NCI-H187 (cell line): ENCODE measurements around the gene BTBD7.

ENCODE experiments used
- DNase-seq, 2 experiments: peaks; one replicate each; lab custom pipeline; 2025; lab: John Stamatoyannopoulos, UW

BTBD7 gene

DNA sequence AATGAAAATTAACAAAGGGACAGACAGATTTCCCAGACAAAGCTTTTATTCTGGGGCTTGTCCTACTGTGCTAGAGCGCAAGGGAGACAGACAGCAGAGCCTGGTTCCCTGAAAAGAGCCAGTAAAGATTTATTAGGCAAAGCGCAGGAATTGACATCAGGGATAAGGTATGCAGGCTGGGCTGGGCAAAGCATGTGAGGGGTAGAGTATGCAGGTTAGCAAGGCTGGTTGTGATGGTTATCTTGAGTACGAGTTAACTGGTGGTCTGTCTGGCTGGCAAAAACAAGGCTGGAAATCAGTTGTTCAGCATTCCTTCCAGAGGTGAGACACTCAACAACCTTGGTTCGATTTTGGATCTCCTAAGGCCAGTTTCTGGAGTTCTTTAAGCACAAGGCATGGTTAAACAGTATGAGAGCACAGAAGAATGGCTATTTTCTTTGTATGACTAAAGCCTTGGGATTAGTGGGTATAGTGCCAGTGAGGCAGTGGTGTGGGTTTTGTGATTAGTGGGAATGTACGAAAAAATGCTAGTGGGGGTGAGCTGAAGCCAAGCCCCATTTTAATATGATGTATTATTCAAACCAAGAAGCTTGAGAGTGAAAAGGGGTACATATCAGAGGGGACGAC, 30.9 kb downstream of the BTBD7 start:
- DNase-seq: no peak

DNA sequence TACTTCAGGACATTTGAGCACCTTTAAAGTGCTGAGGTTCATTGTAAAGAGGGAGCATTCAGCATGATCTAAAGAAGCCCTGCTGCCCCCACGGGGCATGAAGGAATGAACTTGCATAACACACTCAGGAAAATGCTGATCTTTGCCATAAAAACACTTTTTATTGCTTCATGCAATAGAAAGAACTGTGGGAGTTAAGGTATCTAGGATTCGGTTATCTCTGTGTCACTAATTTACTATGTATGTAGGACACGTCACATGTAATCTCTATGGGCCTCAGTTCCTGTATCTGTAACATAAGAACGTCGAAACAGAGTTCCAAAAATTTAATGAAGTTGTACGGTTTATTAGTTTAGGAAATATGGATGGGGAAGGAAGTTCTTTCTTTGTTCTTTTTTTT, 33.0 kb downstream of the BTBD7 start:
- DNase-seq: no peak

DNA sequence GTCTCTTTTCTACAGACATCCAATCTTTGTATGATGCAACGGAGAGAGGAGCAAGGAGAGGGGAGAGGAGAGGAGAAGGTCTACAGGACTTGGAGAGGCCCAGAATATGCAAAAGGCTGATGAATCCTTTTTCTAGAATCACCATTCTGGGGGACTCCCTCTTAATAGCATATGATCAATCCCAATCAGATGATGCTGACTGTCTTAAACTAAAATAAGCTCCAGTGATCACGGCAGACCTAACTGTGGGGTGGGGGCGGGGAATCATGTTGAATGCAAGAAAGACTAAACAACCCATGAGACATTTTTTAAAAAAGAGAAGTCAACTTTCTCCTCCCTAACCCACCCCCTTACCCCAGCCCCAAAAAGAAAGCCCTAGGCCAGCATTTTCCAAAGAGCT, 33.4 kb downstream of the BTBD7 start:
- DNase-seq: no peak

DNA sequence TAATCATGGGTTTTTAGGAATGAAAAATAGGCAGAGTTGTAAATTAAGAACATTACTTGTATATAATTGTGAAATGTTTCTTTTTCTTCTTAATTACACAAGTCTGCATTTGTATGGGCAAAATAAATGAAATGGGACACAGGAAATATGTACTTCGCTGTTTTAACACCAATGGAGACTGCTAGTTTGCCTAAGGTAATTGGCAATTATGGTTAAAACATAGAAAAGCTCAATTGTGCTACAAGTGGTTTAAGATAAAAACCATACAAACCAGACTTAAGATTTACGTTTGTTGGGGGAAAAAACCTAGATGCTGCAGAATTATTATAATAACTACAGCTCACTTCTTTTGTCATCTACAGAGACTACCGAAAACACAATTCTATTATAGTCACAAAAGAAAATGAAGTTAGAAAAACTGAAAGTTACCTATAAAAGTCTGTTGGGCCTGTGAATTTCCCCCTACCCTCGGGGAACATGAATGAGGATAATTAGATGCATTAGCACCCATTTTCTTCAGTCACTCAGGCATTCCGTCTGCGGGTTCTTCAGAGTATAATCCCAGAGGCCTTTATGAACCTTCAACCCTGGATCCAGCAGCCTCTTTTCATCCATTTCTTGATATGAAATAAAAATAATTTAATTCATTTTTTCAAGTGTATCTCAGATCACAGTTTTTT, 37.2 kb downstream of the BTBD7 start:
- DNase-seq: no peak

DNA sequence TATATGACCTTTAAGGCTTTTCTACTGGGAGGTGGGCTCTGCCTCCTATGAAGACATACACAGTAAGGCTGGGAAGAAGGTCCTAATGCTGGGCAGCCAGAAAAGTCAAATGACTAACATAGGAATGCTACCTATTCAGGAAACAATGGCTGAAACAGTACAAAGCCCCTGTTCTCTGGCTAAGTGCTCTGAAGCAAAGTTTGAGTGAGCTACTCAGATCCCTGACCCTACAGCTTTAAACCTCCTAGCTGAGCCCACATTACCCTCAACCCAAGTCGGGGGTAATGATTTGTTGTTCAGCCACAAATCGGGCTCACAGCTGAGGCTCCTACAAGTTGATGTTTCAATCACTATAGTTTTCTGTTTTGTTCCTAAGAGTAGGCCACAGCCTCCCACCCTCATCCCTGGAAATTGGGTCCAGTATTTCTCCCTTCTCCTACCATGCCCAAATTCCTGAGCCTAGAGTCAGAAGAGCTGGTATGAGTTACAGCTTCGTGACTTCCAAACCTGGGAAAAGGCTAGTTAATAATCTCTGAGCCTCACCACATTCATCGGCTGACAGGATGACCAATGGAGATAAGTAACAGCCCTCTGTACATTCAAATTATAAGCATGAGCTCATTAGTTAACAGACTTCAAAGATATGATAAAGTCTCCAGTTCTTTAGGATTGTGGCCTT, 46.5 kb downstream of the BTBD7 start:
- DNase-seq: no peak

DNA sequence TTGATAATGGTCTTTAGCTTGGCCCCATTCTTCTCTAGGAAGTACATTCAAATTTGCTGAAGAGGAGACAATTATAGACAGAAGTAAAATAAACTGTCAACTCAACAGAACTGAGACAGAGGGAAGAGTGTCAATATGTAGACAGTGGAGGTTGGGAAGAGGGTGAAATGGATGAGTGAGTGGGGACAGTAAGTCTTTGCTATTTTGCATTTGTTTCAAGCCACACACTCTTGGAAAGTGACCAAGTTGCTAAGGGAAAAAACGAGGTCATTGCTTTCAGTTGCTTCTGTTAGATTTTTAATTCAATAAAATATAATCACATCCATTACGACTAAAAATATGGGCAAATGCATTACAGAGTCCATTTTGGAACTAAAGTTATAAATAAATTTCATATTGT, 47.8 kb downstream of the BTBD7 start:
- DNase-seq: no peak

DNA sequence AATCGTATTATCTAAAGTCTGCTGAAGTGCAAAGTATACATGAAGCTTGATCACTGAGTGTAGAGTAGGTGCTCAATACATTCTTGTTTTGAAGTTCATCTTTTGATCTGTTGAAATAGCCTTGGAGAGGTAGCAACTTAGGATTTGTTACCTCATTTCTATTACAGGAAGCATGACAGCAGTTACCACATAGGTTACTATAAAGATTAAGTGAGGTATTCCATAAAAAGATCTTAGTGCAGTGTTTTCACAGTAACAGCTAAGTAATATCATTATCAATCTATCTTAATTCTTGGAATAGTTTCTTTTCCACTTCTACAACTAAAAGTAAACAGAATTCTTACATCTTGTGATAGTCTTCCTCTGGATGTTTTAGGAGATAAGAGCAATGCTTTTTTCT, 50.9 kb downstream of the BTBD7 start:
- no peak for DNase-seq

DNA sequence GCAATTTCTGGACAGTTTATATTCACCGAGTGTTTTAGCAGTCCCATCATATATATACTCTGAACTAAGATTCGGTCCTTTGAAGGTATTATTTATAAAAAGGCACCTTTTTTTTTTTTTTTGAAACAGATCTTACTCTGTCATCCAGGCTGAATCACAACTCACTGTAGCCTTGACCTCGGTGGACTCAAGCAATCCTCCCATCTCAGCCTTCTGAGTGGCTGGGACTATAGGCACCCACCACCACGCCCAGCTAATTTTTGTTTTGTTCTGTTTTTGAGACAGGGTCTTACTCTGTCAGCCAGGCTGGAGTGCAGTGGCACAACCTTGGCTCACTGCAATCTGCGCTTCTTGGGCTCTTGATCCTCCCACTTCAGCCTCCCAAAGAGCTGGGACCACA, 52.1 kb downstream of the BTBD7 start:
- no peak for DNase-seq

DNA sequence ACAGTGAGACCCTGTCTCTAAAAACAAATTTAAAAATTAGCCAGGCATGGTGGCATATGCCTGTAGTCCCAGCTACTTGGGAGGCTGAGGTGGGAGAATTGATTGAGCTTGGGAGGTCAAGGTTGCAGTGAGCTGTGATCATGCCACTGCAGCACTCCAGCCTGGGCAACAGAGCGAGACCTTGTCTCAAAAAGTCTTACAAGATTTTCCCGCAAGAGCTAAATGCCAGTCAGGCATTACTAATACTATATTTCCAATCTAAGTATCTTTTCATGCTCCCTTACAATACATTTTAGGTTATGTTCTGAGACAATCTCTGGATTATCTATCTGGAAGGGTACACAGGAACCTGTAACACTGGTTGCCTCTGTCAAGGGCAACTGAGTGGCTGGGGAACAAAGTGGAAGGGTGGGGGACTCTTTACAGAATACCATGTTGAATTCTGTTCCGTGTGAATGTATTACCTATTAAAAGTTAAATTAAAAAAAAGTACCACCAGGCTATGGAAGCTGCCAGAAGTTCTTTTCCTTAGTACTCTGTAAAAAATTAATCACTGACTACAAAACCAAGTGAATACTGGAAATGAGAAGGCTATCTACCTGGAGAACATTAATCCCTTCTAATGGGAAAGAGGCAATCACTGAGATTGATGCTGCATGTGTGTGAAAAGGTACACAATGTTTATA, 56.7 kb downstream of the BTBD7 start:
- no peak for DNase-seq

DNA sequence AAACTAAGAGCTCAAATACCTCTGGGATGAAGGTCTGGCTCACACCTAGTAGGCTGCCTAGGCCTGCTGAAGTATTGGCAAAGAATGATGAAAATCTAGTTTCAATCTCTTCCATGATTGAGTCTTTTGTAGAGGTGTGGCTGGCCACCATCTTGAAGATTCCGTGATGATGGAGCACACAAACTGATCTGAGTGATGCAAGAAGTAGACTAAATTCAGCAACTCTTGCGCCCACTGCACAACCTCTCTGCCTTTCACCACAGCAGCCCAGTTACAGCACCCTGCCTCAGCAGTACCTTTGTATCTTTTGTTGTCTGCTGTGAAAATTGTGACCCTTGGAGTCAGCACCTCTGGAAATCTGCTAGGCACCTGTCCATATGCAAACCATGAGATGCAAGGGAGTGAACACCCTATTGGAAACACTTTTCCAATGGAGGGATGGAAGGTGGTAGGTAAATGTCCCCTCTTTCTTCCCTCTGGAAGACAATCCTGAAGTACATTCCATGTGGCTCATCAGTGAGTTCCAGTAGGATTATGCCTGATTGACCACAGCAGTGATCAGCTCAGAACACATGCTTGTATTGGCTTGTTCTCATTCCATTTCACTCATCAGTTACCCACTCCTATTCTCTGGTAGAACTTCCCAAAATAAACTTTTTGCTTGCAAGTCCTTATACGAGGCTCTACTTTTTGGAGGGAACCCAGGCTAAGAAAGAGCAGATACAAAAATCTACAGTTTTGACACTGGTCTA, 58.6 kb downstream of the BTBD7 start:
- DNase-seq: no peak

DNA sequence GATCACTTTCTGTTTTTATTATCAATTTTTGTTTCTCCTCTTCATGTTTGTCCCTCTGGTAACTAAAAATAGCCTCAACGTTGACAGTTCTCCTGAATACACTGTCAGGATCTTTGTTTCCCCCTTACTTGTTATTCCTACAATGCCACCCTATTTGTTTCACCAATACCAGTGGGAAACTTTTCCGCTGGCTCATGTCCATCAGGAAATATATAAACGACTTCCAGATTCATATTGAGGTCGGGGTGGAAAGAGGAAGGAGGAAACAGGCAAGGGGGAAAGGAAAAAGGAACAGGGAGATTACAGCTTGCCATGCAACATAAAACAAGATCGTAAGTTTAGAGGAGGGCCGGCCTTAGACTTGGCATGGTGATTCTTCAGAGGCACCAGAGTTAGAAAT, 61.7 kb downstream of the BTBD7 start:
- no peak for DNase-seq

DNA sequence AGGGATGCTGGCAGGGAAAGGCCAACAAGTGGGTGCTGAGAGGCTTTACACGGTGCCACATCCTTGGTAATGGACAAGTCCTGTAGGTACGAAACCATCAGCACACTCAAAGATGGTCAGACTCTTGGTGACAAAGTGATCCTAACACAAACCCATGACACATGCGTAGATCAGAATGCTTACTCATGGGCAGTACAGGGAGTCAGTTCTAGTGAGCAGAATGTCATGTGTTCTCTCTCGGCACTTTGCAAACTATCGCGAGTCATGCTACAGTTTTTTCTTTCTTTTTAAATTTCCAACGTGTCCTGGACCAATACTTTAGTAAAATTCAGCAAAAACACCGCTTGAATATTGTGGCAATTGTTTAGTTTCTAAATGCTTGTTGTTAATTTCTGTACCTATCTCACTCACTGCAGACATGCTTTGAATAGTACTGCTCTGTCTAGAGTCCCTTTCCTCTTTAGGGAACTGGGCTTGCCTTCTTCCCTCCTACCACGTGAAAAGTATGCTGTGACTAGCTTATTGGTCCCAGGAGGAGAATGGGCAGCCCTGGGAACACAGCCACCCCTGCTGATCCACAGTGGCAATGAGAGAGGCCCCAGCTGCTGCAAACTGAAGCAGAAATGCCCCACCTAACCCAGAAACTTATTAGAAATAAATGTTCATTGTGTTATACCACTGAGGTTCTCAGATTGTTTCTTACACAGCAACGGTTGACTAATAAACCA, 63.3 kb downstream of the BTBD7 start:
- DNase-seq: no peak

DNA sequence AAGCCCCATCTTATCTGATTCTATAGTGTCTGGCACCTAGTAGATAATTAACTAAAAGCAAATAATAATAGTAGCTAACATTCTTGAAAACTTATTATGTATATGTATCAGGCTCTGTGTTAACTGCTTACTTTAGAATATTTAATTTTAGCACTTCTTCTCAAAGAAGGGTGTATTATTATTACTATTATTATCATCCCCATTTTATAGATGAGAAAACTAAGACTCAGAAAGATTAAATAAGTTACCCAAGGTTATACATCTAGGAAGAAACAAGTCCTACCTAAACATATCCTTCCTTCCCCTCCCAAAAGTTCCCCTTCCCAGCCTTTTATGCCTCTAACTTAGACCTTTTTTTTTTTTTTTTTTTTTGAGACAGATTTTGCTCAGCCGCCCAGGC, 64.4 kb downstream of the BTBD7 start:
- no peak for DNase-seq

DNA sequence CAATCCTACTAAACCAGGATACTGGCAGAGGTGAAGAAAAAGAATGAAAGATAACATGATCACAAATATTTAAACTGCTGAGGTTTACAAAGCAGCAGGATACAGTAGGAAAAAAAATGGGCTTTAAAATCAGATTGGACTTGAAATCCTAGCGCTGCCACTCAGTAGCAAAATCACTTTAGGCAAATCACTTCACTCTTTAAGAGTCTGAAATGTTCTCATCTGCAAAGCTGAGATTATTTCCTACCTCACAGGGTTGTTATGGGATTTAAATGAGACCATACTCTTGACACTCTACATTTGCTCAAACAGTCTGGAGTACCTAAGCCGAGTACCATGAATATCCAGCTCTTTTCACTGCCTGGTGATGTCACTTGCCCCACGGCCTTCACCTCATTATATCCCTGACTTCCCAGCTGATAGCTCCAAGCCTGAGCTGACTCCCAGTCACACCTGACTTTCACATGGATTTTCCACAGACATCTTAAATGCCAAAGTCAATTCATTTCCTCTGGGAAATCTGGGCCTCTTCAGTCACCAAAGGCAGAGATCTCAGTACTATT, 65.6 kb downstream of the BTBD7 start:
- DNase-seq: no peak

DNA sequence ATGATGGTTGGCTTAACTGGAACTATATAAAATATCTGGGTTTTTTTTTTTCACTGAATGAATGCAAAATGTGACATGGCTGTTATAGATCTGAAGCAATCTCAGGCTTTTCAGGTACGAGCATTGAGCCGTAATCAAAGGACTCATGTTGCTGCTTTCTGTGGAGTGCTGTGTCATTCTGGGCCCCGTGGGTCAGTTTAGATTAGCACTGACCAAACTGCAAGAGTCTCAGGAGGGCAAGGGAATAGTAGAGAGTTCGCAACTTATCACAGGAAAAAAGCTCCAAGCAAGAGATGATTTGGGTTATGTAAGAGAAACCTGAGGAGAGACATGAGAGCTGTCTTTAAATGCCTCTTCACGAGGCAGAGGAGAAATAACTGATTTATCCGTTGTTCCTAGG, 66.7 kb downstream of the BTBD7 start:
- DNase-seq: no peak

DNA sequence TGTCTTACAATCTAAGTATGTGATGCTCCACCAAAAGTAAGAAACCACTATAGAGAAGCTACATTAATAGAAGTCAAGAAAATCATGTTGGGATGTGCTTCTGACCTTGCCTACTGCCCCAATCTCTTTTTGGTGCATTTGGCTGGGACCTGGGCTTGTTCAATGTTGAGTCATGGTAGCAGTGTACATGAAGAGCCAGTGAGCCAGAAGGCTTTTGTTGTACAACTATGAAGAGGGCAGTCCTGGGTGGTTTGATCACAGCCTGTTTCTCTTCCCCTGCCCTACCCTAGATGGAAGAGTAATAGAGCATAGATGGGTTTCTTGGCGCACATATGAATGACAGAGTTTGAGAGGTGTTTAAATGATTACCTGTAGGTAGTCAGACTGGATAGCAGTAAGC, 69.4 kb downstream of the BTBD7 start:
- DNase-seq: no peak

DNA sequence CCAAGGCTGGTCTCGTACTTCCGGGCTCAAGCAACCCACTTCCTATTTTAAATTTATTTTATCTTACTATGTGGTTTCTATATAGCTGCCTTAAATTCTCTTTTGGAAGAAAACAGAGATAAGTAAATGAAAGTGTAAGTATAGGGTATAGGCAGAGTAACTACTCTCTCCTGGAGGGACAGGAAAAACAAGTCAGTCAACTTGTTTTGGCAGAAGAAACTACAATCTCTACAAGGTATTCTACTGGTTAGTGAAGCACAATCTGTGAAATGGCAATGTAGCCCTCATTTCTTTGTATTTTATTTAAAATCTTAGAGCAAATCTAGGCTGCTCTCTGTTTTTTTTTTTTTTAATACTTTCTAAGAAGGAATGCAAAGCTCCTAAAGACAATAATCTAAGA, 70.4 kb downstream of the BTBD7 start:
- DNase-seq: no peak

DNA sequence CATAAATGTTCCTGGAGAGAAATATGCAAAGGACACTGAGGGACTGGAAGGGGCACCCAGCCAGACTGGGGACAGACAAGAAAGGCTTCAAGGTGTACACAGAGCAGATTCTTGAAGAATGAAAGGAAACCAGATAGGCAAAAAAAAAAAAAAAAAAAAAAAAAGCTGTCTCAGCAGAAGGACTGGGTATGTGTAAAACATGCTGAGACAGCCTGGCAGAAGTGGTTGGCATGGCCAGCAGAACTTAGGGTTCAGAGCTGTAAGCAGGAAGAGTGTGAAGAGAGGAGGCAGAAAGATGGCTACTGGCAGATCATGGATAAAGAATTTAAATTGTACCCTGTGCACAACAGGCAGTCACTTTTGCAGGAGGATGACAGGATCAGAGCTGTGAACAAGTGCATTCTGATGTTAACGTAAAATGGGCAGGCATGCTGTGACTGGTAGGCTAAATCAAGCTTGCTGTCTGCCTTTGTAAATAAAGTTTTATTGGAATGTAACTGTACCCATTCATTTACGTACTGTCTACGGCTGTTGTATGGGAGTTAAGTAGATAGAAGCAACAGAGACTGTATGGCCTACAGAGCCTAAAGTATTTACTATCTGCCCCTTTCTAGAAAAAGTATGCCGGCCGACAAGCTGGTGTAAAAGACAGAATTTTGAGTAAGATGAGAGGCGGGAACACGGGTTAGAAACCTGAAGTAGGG, 83.6 kb downstream of the BTBD7 start:
- DNase-seq: no peak

DNA sequence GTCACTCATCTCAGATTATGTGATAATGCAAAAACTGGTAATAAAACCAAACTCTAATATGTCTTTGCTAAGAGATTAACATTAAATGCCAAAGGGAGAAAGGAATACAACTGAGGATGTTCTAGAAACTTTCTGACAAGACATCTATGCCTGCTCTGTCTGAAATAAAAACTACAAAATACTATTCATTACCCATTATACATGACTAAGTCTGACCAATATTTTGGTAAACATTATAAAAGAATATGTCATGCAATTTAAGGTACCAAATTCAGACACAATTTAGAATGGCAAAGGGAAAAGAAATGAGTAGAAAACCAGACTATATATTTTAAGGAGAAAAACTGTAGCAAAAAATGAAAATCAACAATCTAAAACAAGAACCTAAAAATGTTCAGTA, 86.3 kb downstream of the BTBD7 start:
- DNase-seq: no peak

DNA sequence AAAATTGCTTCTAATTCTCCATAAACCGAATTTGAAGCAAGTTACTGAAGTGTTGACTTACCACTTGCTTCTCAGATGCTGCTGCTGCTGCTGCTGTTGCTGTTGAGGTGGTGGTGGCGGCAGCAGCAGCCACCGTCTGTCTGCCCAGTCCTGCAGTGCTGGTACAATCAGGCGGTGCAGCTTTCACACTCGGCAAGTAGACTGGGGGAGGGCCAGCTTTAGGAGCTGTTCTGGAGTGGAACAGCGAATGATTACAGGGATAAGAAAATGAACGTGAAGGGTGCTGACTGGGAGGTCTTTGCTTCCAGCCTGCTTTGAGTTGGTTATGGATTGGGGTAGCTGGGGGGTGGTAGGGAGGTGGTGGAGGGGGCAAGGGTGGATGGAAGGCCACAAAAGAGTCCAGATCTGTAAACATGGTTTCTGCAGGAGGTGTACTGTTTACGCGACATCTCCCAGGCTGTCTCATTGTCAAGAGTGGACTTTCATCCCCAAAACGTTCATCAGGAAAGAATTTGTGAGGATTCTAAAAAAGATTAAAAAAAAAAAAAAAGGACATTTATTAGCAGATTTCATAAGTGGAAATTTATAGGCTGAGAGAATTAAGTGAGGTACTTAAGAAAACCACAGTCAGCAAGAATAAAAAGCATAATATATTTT, 86.9 kb downstream of the BTBD7 start:
- DNase-seq: no peak
